K562 (cell line): Measurements from ENCODE around the gene CHPF2. TPM values are rescaled to one million over a fixed set of nuclear protein-coding genes. Genes with fewer than 3 reads are reported as not detected.
A peak's percentile ranks its signal among the peaks of the same experiment; 100 is the strongest.

Experiments used
- BRCA1 ChIP-seq, 2 experiments: fragments of 450-650 bp in 1 of 2; sonication (generic) in 1 of 2; formaldehyde crosslinking in 1 of 2; IDR thresholded peaks; 2 replicates each; pipeline versions ENCODE4 v1.5.0 to v1.6.1; 2017 to 2020; ENCODE audit warnings: mild to moderate bottlenecking in 1 of 2, missing genetic modification reagents in 1 of 2
- BRD4 ChIP-seq: fragments of 200-600 bp; sonication (generic); IDR thresholded peaks from 2 replicates; pipeline ENCODE4 v1.6.1; 2017; ENCODE audit warnings: inconsistent platforms
- BRF1 ChIP-seq: IDR thresholded peaks from 3 replicates; pipeline ENCODE4 v1.6.1; 2011; ENCODE audit warnings: borderline replicate concordance, mild to moderate bottlenecking; ENCODE audit not compliant: insufficient read length; ENCODE audit errors: extremely low read depth
- CBFA2T3 ChIP-seq: fragments of 450-650 bp; IDR thresholded peaks from 2 replicates; pipeline ENCODE4 v1.6.1; 2017
- CBX8 ChIP-seq: fragments of 200-600 bp; sonication (generic); IDR thresholded peaks from 2 replicates; pipeline ENCODE4 v1.6.1; 2012; ENCODE audit warnings: borderline replicate concordance, mixed run types, low read depth, mild to moderate bottlenecking, moderate library complexity, mixed read lengths, low read length, control low read depth, inconsistent platforms; ENCODE audit not compliant: poor library complexity, severe bottlenecking; ENCODE audit errors: extremely low read depth
- CTCF ChIP-seq, 3 experiments: IDR thresholded peaks in 2 of 3; conservative IDR thresholded peaks in 1 of 3; 2 replicates each; pipeline ENCODE4 v1.5.1; 2011 to 2012; ENCODE audit warnings: low read length in 3 of 3, mild to moderate bottlenecking in 3 of 3, control low read depth in 2 of 3, improper control_type of control experiment in 1 of 3, inconsistent platforms in 1 of 3, low read depth in 1 of 3, mixed read lengths in 1 of 3, moderate library complexity in 1 of 3; ENCODE audit not compliant: insufficient read depth in 2 of 3
- E2F3 ChIP-seq: fragments of 250-450 bp; sonication (Bioruptor Pico); IDR thresholded peaks from 2 replicates; pipeline ENCODE4 v1.4.0; 2020; ENCODE audit warnings: mild to moderate bottlenecking
- ELF4 ChIP-seq: fragments of 450-650 bp; formaldehyde crosslinking; IDR thresholded peaks from 2 replicates; pipeline ENCODE4 v1.4.0; 2022; ENCODE audit warnings: missing genetic modification characterization
- HMG20B ChIP-seq: fragments of 250-450 bp; sonication (Bioruptor Pico); IDR thresholded peaks from 2 replicates; pipeline ENCODE4 v1.5.0; 2021; ENCODE audit warnings: mild to moderate bottlenecking
- NFYB ChIP-seq: IDR thresholded peaks from 2 replicates; pipeline ENCODE4 v1.6.1; 2011; ENCODE audit warnings: mild to moderate bottlenecking, moderate library complexity; ENCODE audit not compliant: insufficient read length; ENCODE audit errors: extremely low read depth
- NR2C2 ChIP-seq, 2 experiments: fragments of 200-800 bp in 1 of 2; sonication (Bioruptor generic) in 1 of 2; sonication (generic) in 1 of 2; formaldehyde crosslinking in 1 of 2; IDR thresholded peaks; 2 replicates each; pipeline versions ENCODE4 v1.6.1 to v1.8.0; 2016 to 2022; ENCODE audit warnings: mild to moderate bottlenecking in 1 of 2, missing compliant biosample characterization in 1 of 2, missing genetic modification characterization in 1 of 2, missing genetic modification reagents in 1 of 2
- POLR2B ChIP-seq: fragments of 450-650 bp; IDR thresholded peaks from 2 replicates; pipeline ENCODE4 v1.6.1; 2018; ENCODE audit warnings: low read depth; ENCODE audit not compliant: partially characterized antibody
- SPI1 ChIP-seq: IDR thresholded peaks from 2 replicates; pipeline ENCODE4 v1.6.1; 2011; ENCODE audit warnings: low read depth, low read length, control low read depth, borderline replicate concordance
- XRCC3 ChIP-seq: fragments of 450-650 bp; IDR thresholded peaks from 2 replicates; pipeline ENCODE4 v1.6.1; 2017; ENCODE audit warnings: mild to moderate bottlenecking, moderate library complexity
- ZNF318 ChIP-seq, 2 experiments: fragments of 450-650 bp; IDR thresholded peaks; 2 replicates each; pipeline ENCODE4 v1.6.1; 2016; ENCODE audit warnings: mild to moderate bottlenecking in 2 of 2, borderline replicate concordance in 1 of 2, low read depth in 1 of 2, moderate library complexity in 1 of 2
- ZNF395 ChIP-seq: fragments of 200-800 bp; sonication (Bioruptor generic); IDR thresholded peaks from 2 replicates; pipeline ENCODE4 v1.6.1; 2017; ENCODE audit warnings: missing genetic modification characterization, missing compliant biosample characterization
- ZNF444 ChIP-seq: fragments of 250-450 bp; sonication (Bioruptor Pico); IDR thresholded peaks from 2 replicates; pipeline ENCODE4 v1.4.0; 2020; ENCODE audit warnings: mild to moderate bottlenecking, moderate library complexity
- polyA plus RNA-seq, 8 experiments: library from polyadenylated mRNA; depleted of rRNA in 4 of 8; stranded (reverse) in 5 of 8; unstranded in 3 of 8; fragments of >200 nt; fragmentation: Nextera tagmentation in 2 of 8; fragmentation: Illumina TruSeq in 1 of 8; extraction: Ambion mirVana in 2 of 8; extraction: Trizol in 1 of 8; gene quantifications; 2 replicates each; pipeline versions ENCODE4 v1.2.1 to v1.2.3, GENCODE V29; 2011 to 2014; ENCODE audit warnings: inconsistent platforms in 1 of 8, missing spikeins in 1 of 8
- total RNA-seq, 7 experiments: library from RNA; depleted of rRNA in 6 of 7; stranded (reverse); fragments of >200 nt in 6 of 7; fragmentation: Illumina TruSeq in 2 of 7; extraction: Trizol in 2 of 7; gene quantifications; 2 replicates each; pipeline versions ENCODE4 v1.2.1 to v1.2.3, GENCODE V29; 2011 to 2021; ENCODE audit warnings: low replicate concordance in 1 of 7

CHPF2 gene
- total and polyA plus RNA-seq, 9 of the 15 experiments (the other 6 are each of a cell fraction or from before 2014, with no cell fraction given), result 0.08 to 32.8 (median 10.5) TPM

GRCh38 chr7:151191544-151191943 lies 40.7 kb upstream of the CHPF2 start (continued):
- TF ChIP-seq CTCF (IDR thresholded peaks at IDR 0.05 in 2 of 3, conservative IDR thresholded peaks at IDR 0.05 in 1 of 3; ENCODE audit: insufficient read depth in 2 of 3, low read depth in 1 of 3, low read length in 3 of 3), result peak; percentile 39 to 48 (median 41); a peak in 4 of 6 replicates
- TF ChIP-seq NFYB, result peak; percentile 20
- TF ChIP-seq POLR2B, result no peak
- no peak for TF ChIP-seq SPI1
- TF ChIP-seq CBX8, result no peak
- no peak for TF ChIP-seq BRD4
- no peak for TF ChIP-seq ZNF444 (CRISPR knock-in tag)
- TF ChIP-seq CBFA2T3, result no peak
- TF ChIP-seq ZNF395 (CRISPR knock-in tag), result no peak
- TF ChIP-seq NR2C2 (CRISPR knock-in tag; IDR thresholded peaks at IDR 0.05), result no peak
- TF ChIP-seq NR2C2 (tag; IDR thresholded peaks at IDR 0.05), result no peak
- TF ChIP-seq XRCC3, result no peak
- TF ChIP-seq BRCA1 (IDR thresholded peaks at IDR 0.05), result no peak
- no peak for TF ChIP-seq BRCA1 (CRISPR knock-in tag; IDR thresholded peaks at IDR 0.05)
- no peak for TF ChIP-seq ELF4 (CRISPR knock-in tag)
- TF ChIP-seq HMG20B (CRISPR knock-in tag), result no peak
- no peak for TF ChIP-seq E2F3
- no peak for TF ChIP-seq BRF1
- TF ChIP-seq ZNF318 (IDR thresholded peaks at IDR 0.05; ENCODE audit: borderline replicate concordance in 1 of 2, low read depth in 1 of 2), result no peak
